Muscle layer of colon (tissue), 2 donors: ENCODE data around the gene PSMD1.
"Not testable (repeated sequence)": the region's sequence is repeated elsewhere in the genome, so short reads cannot be mapped to it uniquely, and the experiment has no call there.

Experiments
- H3K27ac ChIP-seq: one replicate; pipeline ENCODE4 v1.7.0; 2013; ENCODE audit warnings: low read depth, mild to moderate bottlenecking, low read length, moderate library complexity
- H3K27me3 ChIP-seq, 2 donors: one replicate each; pipeline ENCODE4 v1.7.0; 2013; ENCODE audit warnings: low read length in 2 of 2, mild to moderate bottlenecking in 2 of 2; ENCODE audit not compliant: insufficient read depth in 2 of 2, control insufficient read depth in 1 of 2
- H3K36me3 ChIP-seq: one replicate; pipeline ENCODE4 v1.7.0; 2013; ENCODE audit warnings: mild to moderate bottlenecking, low read length; ENCODE audit not compliant: insufficient read depth
- H3K4me1 ChIP-seq: one replicate; pipeline ENCODE4 v1.7.0; 2013; ENCODE audit warnings: mild to moderate bottlenecking, low read length; ENCODE audit not compliant: insufficient read depth
- H3K4me3 ChIP-seq, 2 donors: one replicate each; pipeline ENCODE4 v1.7.0; 2013; ENCODE audit warnings: low read length in 2 of 2, low read depth in 1 of 2, mild to moderate bottlenecking in 1 of 2, moderate library complexity in 1 of 2
- H3K9ac ChIP-seq: one replicate; pipeline ENCODE4 v1.7.0; 2013; ENCODE audit warnings: low read length
- H3K9me3 ChIP-seq: one replicate; pipeline ENCODE4 v1.7.0; 2013; ENCODE audit warnings: mild to moderate bottlenecking, low read length
- donor health status: abdominal sarcoma.
- donor health status: Adenocarcinoma of cecum.

PSMD1 gene

GRCh38 chr2:231139796-231140195 lies 83.1 kb downstream of the PSMD1 start:
- no peak overlapping the region for H3K27ac ChIP-seq
- no peaks in the 10 kb centered on the region for H3K36me3 ChIP-seq
- H3K9ac ChIP-seq: no peak overlapping the region
- no peaks in the 10 kb centered on the region for H3K9me3 ChIP-seq
- H3K4me1 ChIP-seq: peaks cover 5% of the 10 kb centered on the region
- no peaks in the 10 kb centered on the region for H3K27me3 ChIP-seq
- no peak overlapping the region for H3K4me3 ChIP-seq

- H3K27ac ChIP-seq, H3K27me3 ChIP-seq, H3K4me1 ChIP-seq, H3K36me3 ChIP-seq, H3K9me3 ChIP-seq, H3K9ac ChIP-seq, H3K4me3 ChIP-seq: not testable (repeated sequence)
Observed at GRCh38 chr2:231140808-231141207, 84.1 kb downstream of the PSMD1 start.

GRCh38 chr2:231144896-231145295 lies 88.2 kb downstream of the PSMD1 start:
- Histone ChIP-seq H3K27me3 (no peaks in the 10 kb centered on the region), H3K9me3 (no peaks in the 10 kb centered on the region), H3K36me3 (peaks cover 8% of the 10 kb centered on the region), H3K4me1 (peaks cover 9% of the 10 kb centered on the region), H3K4me3 (no peak overlapping the region), H3K27ac (no peak overlapping the region), H3K9ac (no peak overlapping the region)

GRCh38 chr2:231146665-231147064 lies 90.0 kb downstream of the PSMD1 start:
- H3K9me3 ChIP-seq: no peaks in the 10 kb centered on the region
- H3K36me3 ChIP-seq: peaks cover 8% of the 10 kb centered on the region
- H3K4me3 ChIP-seq: no peak overlapping the region
- no peaks in the 10 kb centered on the region for H3K27me3 ChIP-seq
- peaks cover 9% of the 10 kb centered on the region for H3K4me1 ChIP-seq
- H3K9ac ChIP-seq: no peak overlapping the region
- no peak overlapping the region for H3K27ac ChIP-seq

DNA sequence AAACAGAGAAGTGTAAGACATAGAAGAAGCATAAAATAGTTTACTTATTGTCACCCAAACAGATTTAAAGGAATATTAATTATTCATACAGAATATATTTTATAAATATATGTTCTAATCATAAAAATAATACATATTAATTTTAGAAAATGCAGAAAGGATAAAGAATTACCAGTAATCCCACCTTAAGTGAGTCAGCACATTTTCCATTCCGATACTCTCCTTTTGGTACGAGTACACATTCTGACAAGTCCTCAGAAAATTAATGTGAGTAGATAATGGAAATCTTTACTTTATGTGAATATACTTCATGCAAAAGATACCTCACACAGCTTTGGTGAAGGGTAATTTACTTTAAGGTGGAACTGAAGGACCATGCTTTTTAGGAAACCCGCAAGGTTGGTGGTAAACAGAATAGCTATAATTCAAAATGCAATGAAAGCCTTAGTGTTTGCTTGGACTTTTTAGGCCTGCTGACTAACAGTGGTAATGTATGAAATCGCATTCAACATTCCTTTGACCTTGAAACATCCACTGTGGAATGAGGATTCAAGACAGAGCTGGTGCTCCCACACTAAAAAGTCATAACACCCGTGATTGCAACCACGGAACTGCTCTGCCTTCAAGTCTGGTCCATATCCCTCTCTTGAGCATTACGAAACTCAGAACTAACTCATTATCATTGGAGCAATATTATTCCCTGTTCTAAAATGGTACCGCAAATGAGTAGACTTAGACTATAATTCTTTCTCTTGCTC lies 96.3 kb downstream of the PSMD1 start:
- Histone ChIP-seq H3K9ac (no peak overlapping the region), H3K27me3 (no peaks in the 10 kb centered on the region), H3K36me3 (no peaks in the 10 kb centered on the region), H3K9me3 (no peaks in the 10 kb centered on the region), H3K27ac (no peak overlapping the region), H3K4me3 (no peak overlapping the region), H3K4me1 (peaks cover 4% of the 10 kb centered on the region)

- H3K36me3 ChIP-seq: peaks cover 9% of the 10 kb centered on the region
- H3K4me3 ChIP-seq: no peak overlapping the region
- H3K9ac ChIP-seq: no peak overlapping the region
- H3K27me3 ChIP-seq: no peaks in the 10 kb centered on the region
- H3K27ac ChIP-seq: no peak overlapping the region
- peaks cover 15% of the 10 kb centered on the region for H3K4me1 ChIP-seq
- H3K9me3 ChIP-seq: no peaks in the 10 kb centered on the region
Observed at GRCh38 chr2:231159306-231159705, 102.6 kb downstream of the PSMD1 start.

DNA sequence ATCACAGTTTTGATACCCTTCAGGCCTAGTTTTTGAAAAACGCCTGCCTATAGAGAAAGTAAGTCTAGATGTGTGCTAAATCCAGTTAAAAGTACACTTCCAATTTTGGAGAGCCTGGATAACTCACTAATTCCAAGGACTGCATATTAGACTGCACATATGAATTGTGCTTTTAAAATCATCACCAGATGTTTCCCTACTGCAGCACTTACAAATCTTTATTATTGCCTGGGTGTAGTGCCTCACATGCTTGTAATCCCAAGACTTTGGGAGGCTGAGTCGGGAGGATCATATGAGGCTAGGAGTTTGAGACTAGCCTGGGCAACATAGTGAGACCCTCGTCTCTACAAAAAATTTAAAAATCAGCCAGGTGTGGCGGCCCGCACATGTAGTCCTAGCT lies 104.0 kb downstream of the PSMD1 start:
- Histone ChIP-seq H3K27ac (no peak overlapping the region), H3K4me3 (no peak overlapping the region), H3K9me3 (no peaks in the 10 kb centered on the region), H3K36me3 (peaks cover 10% of the 10 kb centered on the region), H3K4me1 (peaks cover 15% of the 10 kb centered on the region), H3K9ac (no peak overlapping the region), H3K27me3 (no peaks in the 10 kb centered on the region)

DNA sequence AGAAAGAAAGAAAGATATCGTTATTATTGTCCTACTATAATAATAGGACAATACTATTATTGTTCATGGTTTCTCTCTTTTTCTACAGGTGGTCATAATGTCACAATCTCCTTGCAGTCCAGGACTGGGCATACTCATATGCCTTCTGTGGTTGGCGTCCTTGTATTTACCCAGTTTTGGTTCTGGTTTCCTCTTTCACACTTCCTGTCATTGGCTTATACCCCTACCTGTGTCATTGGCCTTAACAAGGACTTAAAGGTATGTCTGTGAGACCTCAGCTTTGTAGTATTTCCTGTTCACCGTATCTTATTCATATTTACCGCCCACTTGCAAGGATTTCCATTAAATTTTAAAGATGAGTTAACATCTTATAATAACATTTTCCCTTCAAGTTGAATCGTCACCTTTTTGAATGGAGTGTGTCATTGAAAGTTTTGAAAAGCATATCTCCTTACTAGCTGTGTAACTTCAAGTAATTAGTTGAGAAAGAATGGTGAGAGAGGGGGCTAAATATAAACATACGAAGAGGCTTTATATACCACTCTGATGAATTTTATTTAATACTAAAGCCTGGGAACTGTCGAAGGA lies 104.7 kb downstream of the PSMD1 start:
- H3K9ac ChIP-seq: no peak overlapping the region
- no peak overlapping the region for H3K27ac ChIP-seq
- H3K4me3 ChIP-seq: no peak overlapping the region
- H3K9me3 ChIP-seq: no peaks in the 10 kb centered on the region
- peaks cover 15% of the 10 kb centered on the region for H3K4me1 ChIP-seq
- H3K27me3 ChIP-seq: no peaks in the 10 kb centered on the region
- peaks cover 16% of the 10 kb centered on the region for H3K36me3 ChIP-seq

GRCh38 chr2:231161877-231162329 lies 105.2 kb downstream of the PSMD1 start:
- Histone ChIP-seq H3K9me3 (no peaks in the 10 kb centered on the region), H3K9ac (no peak overlapping the region), H3K27ac (no peak overlapping the region), H3K27me3 (no peaks in the 10 kb centered on the region), H3K4me1 (peaks cover 15% of the 10 kb centered on the region), H3K36me3 (peaks cover 22% of the 10 kb centered on the region), H3K4me3 (no peak overlapping the region)

- Histone ChIP-seq H3K27me3 (no peaks in the 10 kb centered on the region), H3K9ac (no peak overlapping the region), H3K27ac (no peak overlapping the region), H3K4me3 (no peak overlapping the region), H3K9me3 (no peaks in the 10 kb centered on the region), H3K4me1 (peaks cover 15% of the 10 kb centered on the region), H3K36me3 (peaks cover 24% of the 10 kb centered on the region)
Observed at GRCh38 chr2:231163011-231163410, 106.3 kb downstream of the PSMD1 start.

- peaks cover 24% of the 10 kb centered on the region for H3K36me3 ChIP-seq
- no peak overlapping the region for H3K27ac ChIP-seq
- H3K4me1 ChIP-seq: peaks cover 15% of the 10 kb centered on the region
- no peaks in the 10 kb centered on the region for H3K9me3 ChIP-seq
- H3K27me3 ChIP-seq: no peaks in the 10 kb centered on the region
- no peak overlapping the region for H3K9ac ChIP-seq
- H3K4me3 ChIP-seq: no peak overlapping the region
Observed at GRCh38 chr2:231163414-231164095, 106.9 kb downstream of the PSMD1 start.
